ENCODE measurements around the gene UBE2M.

UBE2M gene

DNA sequence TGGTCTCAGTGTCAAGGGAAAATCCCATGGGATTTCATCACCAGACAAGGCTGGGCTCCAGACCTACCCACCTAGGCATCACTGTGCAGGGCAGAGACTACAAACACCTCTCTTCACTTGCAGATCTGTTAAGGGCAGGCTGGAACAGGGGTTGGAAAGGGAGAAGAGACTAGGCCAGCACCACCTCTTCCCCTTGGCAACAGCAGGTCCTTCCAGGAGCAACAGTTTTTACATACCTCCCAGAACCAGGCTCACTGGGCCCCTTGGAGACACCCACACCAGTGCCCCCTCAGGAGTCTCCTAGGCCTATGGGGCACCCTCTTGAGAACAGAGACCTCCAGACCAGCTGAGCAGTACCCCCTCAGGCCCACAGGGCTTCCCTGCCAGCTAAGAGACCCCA lies 2.5 kb upstream of the UBE2M start:
- H3K27ac ChIP-seq (ENCODE audit: poor library complexity, severe bottlenecking): no peak overlapping the region
- TF ChIP-seq CTCF (IDR thresholded peaks at IDR 0.05; ENCODE audit: poor library complexity, severe bottlenecking): no peak
- peaks cover 10% of the 10 kb centered on the region for H3K36me3 ChIP-seq (ENCODE audit: low read depth)
- ATAC-seq (ENCODE audit: low read depth) (no peak), DNase-seq (ENCODE audit: low spot score) (no peak)
- H3K9me3 ChIP-seq (ENCODE audit: severe bottlenecking): no peaks in the 10 kb centered on the region
- no peak overlapping the region for H3K4me3 ChIP-seq (ENCODE audit: severe bottlenecking)
- H3K4me1 ChIP-seq (ENCODE audit: insufficient read depth, poor library complexity, severe bottlenecking): no peaks in the 10 kb centered on the region
- no peaks in the 10 kb centered on the region for H3K27me3 ChIP-seq (ENCODE audit: insufficient read depth, poor library complexity, severe bottlenecking)

DNA sequence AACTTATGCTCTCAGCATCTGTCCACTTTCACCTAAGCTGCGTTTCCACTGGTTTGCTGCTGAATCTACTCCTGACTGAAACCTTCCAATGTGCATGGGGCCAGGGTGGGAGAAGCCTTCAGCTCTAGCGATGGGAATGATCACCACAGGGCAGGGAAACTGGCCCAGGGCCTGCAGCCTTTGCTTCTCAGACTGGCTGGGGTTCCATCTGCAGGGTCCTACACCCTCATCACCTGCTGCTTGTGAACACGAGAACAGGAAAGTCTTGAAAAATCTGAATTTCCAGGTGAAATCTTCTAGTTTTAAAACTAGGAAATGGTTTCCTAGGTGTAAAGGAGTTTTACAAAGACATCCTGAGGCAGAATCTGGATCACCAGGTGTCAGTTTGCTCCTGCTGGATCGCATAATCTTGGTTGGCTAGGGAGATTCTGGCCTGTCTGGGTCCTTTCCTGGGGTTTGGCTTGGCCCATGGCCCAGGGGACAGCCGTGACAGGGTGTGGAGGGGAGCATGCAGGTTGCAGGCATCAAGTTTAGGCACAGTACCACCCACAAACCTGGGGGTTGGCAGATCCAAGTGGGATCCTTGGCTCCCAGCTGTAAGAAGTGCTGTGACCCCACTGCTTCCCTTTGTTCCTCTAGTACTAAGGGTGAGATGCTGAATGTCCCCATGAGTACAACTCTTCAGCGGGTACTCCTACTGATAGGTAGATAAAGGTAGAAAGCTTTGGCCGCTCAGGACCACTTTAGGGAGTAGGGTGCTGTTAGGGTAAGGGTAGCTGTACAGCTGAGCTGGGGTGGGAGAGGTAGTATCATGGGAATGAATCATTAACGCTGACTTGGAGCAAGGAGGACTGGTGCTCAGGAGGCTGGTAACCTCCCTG lies 1.8 kb upstream of the UBE2M start:
- no peaks in the 10 kb centered on the region for H3K27me3 ChIP-seq (ENCODE audit: insufficient read depth, poor library complexity, severe bottlenecking)
- DNase-seq (ENCODE audit: low spot score) (no peak), ATAC-seq (ENCODE audit: low read depth) (no peak)
- H3K4me1 ChIP-seq (ENCODE audit: insufficient read depth, poor library complexity, severe bottlenecking): no peaks in the 10 kb centered on the region
- peak overlapping the region; percentile 90 for H3K27ac ChIP-seq (ENCODE audit: poor library complexity, severe bottlenecking)
- H3K9me3 ChIP-seq (ENCODE audit: severe bottlenecking): no peaks in the 10 kb centered on the region
- TF ChIP-seq CTCF (IDR thresholded peaks at IDR 0.05; ENCODE audit: poor library complexity, severe bottlenecking): no peak
- peak overlapping the region; percentile 64 for H3K4me3 ChIP-seq (ENCODE audit: severe bottlenecking)
- H3K36me3 ChIP-seq (ENCODE audit: low read depth): peaks cover 14% of the 10 kb centered on the region

- no peak for TF ChIP-seq CTCF (IDR thresholded peaks at IDR 0.05; ENCODE audit: poor library complexity, severe bottlenecking)
- Histone ChIP-seq H3K4me1 (ENCODE audit: insufficient read depth, poor library complexity, severe bottlenecking) (no peaks in the 10 kb centered on the region), H3K27ac (ENCODE audit: poor library complexity, severe bottlenecking) (peak overlapping the region; percentile 90)
Observed at GRCh38 chr19:58559275-58560006, 1.0 kb upstream of the UBE2M start.

GRCh38 chr19:58558623-58559274 lies 338 bp upstream of the UBE2M start:
- DNase-seq (ENCODE audit: low spot score) (peak; percentile 98), ATAC-seq (ENCODE audit: low read depth) (peak; percentile 38)
- Histone ChIP-seq H3K4me3 (ENCODE audit: severe bottlenecking) (peak overlapping the region; percentile 64), H3K4me1 (ENCODE audit: insufficient read depth, poor library complexity, severe bottlenecking) (no peaks in the 10 kb centered on the region), H3K9me3 (ENCODE audit: severe bottlenecking) (no peaks in the 10 kb centered on the region), H3K36me3 (ENCODE audit: low read depth) (peaks cover 14% of the 10 kb centered on the region), H3K27ac (ENCODE audit: poor library complexity, severe bottlenecking) (peak overlapping the region; percentile 90), H3K27me3 (ENCODE audit: insufficient read depth, poor library complexity, severe bottlenecking) (no peaks in the 10 kb centered on the region)
- TF ChIP-seq CTCF (IDR thresholded peaks at IDR 0.05; ENCODE audit: poor library complexity, severe bottlenecking): no peak

More at GRCh38 chr19:58559275-58560006, 1.0 kb upstream of the UBE2M start:
- Histone ChIP-seq H3K4me3 (ENCODE audit: severe bottlenecking) (peak overlapping the region; percentile 64), H3K27me3 (ENCODE audit: insufficient read depth, poor library complexity, severe bottlenecking) (no peaks in the 10 kb centered on the region), H3K36me3 (ENCODE audit: low read depth) (peaks cover 14% of the 10 kb centered on the region), H3K9me3 (ENCODE audit: severe bottlenecking) (no peaks in the 10 kb centered on the region)
- DNase-seq (ENCODE audit: low spot score) (peak; percentile 92), ATAC-seq (ENCODE audit: low read depth) (peak; percentile 44)
